ENCODE results near the gene CYTL1.

GRCh38 chr4:4986841-4987240 lies 32.4 kb downstream of the CYTL1 start:
- TF ChIP-seq CTCF (IDR thresholded peaks at IDR 0.05) (no peak), POLR2A (IDR thresholded peaks at IDR 0.05) (no peak)

All from heart left ventricle (tissue), 13 donors.